Vagina (tissue), 2 donors: ENCODE data around the gene RGL2. TPM values are rescaled to one million over a fixed set of nuclear protein-coding genes. Genes with fewer than 3 reads are reported as not detected.
A peak's percentile ranks its signal among the peaks of the same experiment; 100 is the strongest.
"Not testable (repeated sequence)": the region's sequence is repeated elsewhere in the genome, so short reads cannot be mapped to it uniquely, and the experiment has no call there.

Experiments
- DNase-seq, 2 donors: peaks; one replicate each; pipeline ENCODE4 v3.0.0-alpha.2; 2017; ENCODE audit errors: extremely low spot score in 2 of 2
- H3K27ac ChIP-seq: fragments of 200-600 bp; sonication (generic); one replicate; pipeline ENCODE4 v1.5.1; 2019
- H3K27me3 ChIP-seq: fragments of 200-600 bp; sonication (generic); one replicate; pipeline ENCODE4 v1.5.1; 2019
- H3K36me3 ChIP-seq, 2 donors: fragments of 200-600 bp; sonication (generic); one replicate each; pipeline ENCODE4 v1.5.1; 2017 to 2019
- H3K4me1 ChIP-seq: fragments of 200-600 bp; sonication (generic); one replicate; pipeline ENCODE4 v1.5.1; 2019
- H3K4me3 ChIP-seq, 2 donors: fragments of 200-600 bp; sonication (generic); 1 replicate in 1 of 2; 2 replicates in 1 of 2; pipeline ENCODE4 v1.5.1; 2016 to 2019
- H3K9me3 ChIP-seq: fragments of 200-600 bp; sonication (generic); one replicate; pipeline ENCODE4 v1.5.1; 2019
- POLR2A ChIP-seq, 2 donors: fragments of 450-650 bp; IDR thresholded peaks; one replicate each; pipeline ENCODE4 v1.6.1; 2017; ENCODE audit warnings: antibody characterized with exemption in 2 of 2, mild to moderate bottlenecking in 2 of 2, moderate library complexity in 2 of 2
- POLR2AphosphoS5 ChIP-seq, 2 donors: sonication (generic); formaldehyde crosslinking; IDR thresholded peaks; one replicate each; pipeline ENCODE4 v1.9.0; 2017; ENCODE audit warnings: antibody characterized with exemption in 2 of 2, mild to moderate bottlenecking in 2 of 2, low read depth in 1 of 2; ENCODE audit not compliant: insufficient read depth in 1 of 2
- intact Hi-C: fragments of 100-400 bp; cut with DNase I; formaldehyde crosslinking; loops from one replicate; pipeline ENCODE4 v1.15.1; 2023
- total RNA-seq: library from RNA; depleted of rRNA; stranded (reverse); fragments of >200 nt; gene quantifications from one replicate; pipeline ENCODE4 v1.2.3, GENCODE V29; 2016
- TF ChIP-seq, protein P1 (sequence below), 3 experiments: fragments of 450-650 bp in 2 of 3; fragments of 200-600 bp in 1 of 3; sonication (generic) in 1 of 3; IDR thresholded peaks; one replicate each; pipeline ENCODE4 v1.5.1; 2017 to 2019; ENCODE audit warnings: antibody characterized with exemption in 3 of 3, mild to moderate bottlenecking in 2 of 3, moderate library complexity in 2 of 3

Gene RGL2
- total RNA-seq, 1 donor from 2014 or later: 41.5 TPM

DNA sequence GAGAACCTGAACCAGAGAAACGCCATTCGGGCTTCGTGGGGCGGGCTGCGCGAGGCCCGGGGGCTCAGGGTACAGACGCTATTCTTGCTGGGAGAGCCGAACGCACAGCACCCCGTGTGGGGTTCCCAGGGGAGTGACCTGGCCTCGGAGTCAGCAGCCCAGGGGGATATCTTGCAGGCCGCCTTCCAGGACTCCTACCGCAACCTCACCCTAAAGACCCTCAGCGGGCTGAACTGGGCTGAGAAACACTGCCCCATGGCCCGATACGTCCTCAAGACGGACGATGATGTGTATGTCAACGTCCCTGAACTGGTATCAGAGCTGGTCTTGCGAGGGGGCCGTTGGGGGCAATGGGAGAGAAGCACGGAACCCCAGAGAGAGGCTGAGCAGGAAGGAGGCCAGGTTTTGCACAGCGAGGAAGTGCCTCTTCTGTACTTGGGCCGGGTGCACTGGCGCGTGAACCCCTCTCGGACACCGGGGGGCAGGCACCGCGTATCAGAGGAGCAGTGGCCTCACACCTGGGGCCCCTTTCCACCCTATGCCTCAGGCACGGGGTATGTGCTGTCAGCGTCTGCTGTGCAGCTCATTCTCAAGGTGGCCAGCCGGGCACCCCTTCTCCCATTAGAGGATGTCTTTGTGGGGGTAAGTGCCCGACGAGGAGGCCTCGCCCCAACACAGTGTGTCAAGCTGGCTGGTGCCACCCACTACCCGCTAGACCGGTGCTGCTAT is 20.9 kb downstream of the RGL2 start:
- Histone ChIP-seq H3K4me3 (peak overlapping the region; percentile 61 to 86), H3K9me3 (no peaks in the 10 kb centered on the region), H3K27ac (peak overlapping the region; percentile 86), H3K4me1 (peaks cover 50% of the 10 kb centered on the region), H3K27me3 (no peaks in the 10 kb centered on the region), H3K36me3 (peaks cover 0 to 45% of the 10 kb centered on the region in 2 donors)
- no peak for DNase-seq
- intact Hi-C loops: loop anchor here (5.0 kb wide), 1 partner anchor 299 kb away; no protein-coding TSS in a partner anchor
- TF ChIP-seq, protein P1, sequence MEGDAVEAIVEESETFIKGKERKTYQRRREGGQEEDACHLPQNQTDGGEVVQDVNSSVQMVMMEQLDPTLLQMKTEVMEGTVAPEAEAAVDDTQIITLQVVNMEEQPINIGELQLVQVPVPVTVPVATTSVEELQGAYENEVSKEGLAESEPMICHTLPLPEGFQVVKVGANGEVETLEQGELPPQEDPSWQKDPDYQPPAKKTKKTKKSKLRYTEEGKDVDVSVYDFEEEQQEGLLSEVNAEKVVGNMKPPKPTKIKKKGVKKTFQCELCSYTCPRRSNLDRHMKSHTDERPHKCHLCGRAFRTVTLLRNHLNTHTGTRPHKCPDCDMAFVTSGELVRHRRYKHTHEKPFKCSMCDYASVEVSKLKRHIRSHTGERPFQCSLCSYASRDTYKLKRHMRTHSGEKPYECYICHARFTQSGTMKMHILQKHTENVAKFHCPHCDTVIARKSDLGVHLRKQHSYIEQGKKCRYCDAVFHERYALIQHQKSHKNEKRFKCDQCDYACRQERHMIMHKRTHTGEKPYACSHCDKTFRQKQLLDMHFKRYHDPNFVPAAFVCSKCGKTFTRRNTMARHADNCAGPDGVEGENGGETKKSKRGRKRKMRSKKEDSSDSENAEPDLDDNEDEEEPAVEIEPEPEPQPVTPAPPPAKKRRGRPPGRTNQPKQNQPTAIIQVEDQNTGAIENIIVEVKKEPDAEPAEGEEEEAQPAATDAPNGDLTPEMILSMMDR (IDR thresholded peaks at IDR 0.05): no peak
- TF ChIP-seq POLR2A (IDR thresholded peaks at IDR 0.05): no peak

DNA sequence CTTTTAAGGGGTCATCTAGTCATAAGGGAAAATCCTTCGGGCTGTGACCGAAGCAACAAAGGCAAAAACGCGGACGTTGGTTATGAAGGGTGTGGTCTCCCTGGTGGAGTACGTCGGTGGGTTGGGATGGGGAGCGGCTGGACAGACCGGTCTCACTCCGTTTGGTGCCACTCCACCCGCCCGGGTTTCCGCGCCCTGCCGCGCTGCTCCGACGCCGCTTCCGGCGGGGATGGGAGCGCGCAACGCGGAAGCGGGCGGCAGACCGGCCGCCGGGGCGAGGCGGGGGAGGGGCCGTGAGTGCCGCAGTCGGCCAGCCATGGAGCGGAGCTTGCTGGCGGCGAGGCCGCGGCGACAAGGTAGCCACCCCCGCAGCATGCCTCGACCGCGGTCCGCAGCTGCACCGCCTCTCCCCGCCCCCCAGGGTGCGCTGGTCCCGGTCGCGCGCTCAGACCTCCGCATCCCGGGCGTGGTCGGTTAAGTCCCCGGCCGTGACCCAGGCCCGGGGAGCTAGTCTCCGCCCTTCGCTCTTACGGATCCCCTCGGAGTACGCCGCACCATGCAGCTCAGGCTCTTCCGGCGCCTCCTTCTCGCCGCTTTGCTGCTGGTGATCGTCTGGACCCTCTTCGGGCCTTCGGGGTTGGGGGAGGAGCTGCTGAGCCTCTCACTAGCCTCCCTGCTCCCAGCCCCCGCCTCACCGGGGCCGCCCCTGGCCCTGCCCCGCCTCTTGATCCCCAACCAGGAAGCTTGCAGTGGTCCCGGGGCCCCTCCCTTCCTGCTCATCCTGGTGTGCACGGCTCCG is 21.7 kb downstream of the RGL2 start, which contains the start of gene B3GALT4:
Gene B3GALT4 (plus strand): TSS at position 260 of the 799 bp plus-strand sequence. CDS start 297 bp downstream, at position 557.
- DNase-seq: no peak
- Histone ChIP-seq H3K4me3 (peak within 1 kb of the TSS; percentile 61 to 86), H3K27me3 (no peaks in the 10 kb centered on the region), H3K4me1 (peaks cover 58% of the 10 kb centered on the region), H3K9me3 (no peaks in the 10 kb centered on the region), H3K27ac (peak within 1 kb of the TSS; percentile 86), H3K36me3 (peaks cover 0 to 39% of the 10 kb centered on the region in 2 donors)
- TF ChIP-seq POLR2AphosphoS5 (IDR thresholded peaks at IDR 0.05; ENCODE audit: insufficient read depth in 1 of 2, low read depth in 1 of 2) (peak in 1 of 2 donors; percentile 78), POLR2A (IDR thresholded peaks at IDR 0.05) (peak in 1 of 2 donors; percentile 41)
- TF ChIP-seq, protein P1 (IDR thresholded peaks at IDR 0.05): peak in 2 of 3 experiments; percentile 40
- intact Hi-C loops: loop anchor here (5.0 kb wide), 1 partner anchor 300 kb away; no protein-coding TSS in a partner anchor

DNA sequence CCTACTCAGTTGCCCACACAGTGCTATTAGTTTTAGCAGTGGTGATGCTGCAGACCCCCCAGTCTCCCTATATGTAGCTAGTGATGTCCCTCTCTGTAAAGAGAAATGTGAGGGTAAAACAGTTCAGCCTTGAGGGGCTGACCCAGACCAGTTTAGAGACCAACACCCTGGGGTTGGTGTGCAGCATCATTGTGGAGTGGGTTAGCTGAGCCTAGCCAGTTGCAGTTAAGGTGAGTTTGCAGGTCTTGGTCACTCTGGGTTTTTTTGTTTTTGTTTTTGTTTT is 22.2 kb downstream of the RGL2 start:
- Histone ChIP-seq H3K4me3 (peak overlapping the region; percentile 61 to 86), H3K27ac (peak overlapping the region; percentile 86), H3K9me3 (no peaks in the 10 kb centered on the region), H3K4me1 (peaks cover 58% of the 10 kb centered on the region), H3K36me3 (peaks cover 0 to 39% of the 10 kb centered on the region in 2 donors), H3K27me3 (no peaks in the 10 kb centered on the region)
- no peak for DNase-seq
- TF ChIP-seq, protein P1 (IDR thresholded peaks at IDR 0.05): no peak
- TF ChIP-seq POLR2AphosphoS5 (IDR thresholded peaks at IDR 0.05; ENCODE audit: insufficient read depth in 1 of 2, low read depth in 1 of 2) (no peak), POLR2A (IDR thresholded peaks at IDR 0.05) (no peak)
- intact Hi-C loops: loop anchor here (5.0 kb wide), 1 partner anchor 301 kb away; no protein-coding TSS in a partner anchor

DNA sequence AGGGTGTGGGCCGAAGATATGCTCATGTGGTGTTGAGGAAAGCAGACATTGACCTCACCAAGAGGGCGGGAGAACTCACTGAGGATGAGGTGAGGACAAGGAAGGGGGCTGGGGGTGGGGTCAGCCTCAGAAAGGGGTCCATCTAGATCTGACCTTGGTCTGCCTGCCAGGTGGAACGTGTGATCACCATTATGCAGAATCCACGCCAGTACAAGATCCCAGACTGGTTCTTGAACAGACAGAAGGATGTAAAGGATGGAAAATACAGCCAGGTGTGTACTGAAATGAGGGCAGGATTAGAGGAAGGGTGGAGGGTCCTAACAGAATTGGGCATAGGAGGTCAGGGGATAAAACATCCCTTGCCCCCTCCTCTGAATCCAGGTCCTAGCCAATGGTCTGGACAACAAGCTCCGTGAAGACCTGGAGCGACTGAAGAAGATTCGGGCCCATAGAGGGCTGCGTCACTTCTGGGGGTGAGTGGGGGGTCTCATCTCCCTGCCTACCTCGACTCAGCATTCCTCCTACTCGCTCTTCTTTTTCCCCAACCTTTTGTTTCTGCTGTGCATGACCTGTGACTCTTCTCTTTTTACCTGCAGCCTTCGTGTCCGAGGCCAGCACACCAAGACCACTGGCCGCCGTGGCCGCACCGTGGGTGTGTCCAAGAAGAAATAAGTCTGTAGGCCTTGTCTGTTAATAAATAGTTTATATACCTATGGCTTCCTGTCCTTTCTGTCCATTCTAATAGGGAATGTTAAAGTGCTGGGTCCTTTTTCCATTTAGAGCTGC is 22.8 kb downstream of the RGL2 start:
- Histone ChIP-seq H3K27ac (peak overlapping the region; percentile 86), H3K36me3 (peaks cover 0 to 39% of the 10 kb centered on the region in 2 donors), H3K4me3 (peak overlapping the region; percentile 61 to 86), H3K4me1 (peaks cover 59% of the 10 kb centered on the region)
- intact Hi-C loops: loop anchor here (5.0 kb wide), 1 partner anchor 301 kb away; no protein-coding TSS in a partner anchor
- H3K9me3 ChIP-seq, DNase-seq, H3K27me3 ChIP-seq: not testable (repeated sequence)
